NB4 (cell line): ENCODE data around the gene LRRC39.

ENCODE experiments used
- POLR2A ChIP-seq: IDR thresholded peaks from 2 replicates; pipeline ENCODE4 v1.6.1; 2011; ENCODE audit warnings: mild to moderate bottlenecking; ENCODE audit not compliant: insufficient read length; ENCODE audit errors: extremely low read depth
- TF ChIP-seq, protein P1 (sequence below): IDR thresholded peaks from one replicate; pipeline ENCODE4 v1.5.1; 2012; ENCODE audit warnings: low read depth, low read length

DNA sequence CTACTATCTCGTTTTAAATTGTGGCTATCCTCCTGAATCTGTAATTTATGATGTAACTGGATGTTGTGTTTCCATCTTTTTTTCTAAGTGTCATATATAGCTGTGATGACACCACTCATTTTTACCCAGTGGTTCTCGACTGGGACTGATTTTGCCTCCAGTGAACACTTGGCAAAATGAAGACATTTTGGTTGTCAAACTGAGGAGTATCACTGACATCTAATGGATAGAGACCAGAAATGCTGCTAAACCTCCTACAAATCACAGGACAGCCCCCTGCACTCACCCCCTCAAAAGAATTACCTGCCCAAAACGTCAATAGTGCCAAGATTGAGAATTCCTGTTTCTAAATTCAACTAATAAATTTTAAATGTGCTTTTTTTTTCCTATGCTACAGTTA is 43.2 kb downstream of the LRRC39 start:
- TF ChIP-seq, protein P1, sequence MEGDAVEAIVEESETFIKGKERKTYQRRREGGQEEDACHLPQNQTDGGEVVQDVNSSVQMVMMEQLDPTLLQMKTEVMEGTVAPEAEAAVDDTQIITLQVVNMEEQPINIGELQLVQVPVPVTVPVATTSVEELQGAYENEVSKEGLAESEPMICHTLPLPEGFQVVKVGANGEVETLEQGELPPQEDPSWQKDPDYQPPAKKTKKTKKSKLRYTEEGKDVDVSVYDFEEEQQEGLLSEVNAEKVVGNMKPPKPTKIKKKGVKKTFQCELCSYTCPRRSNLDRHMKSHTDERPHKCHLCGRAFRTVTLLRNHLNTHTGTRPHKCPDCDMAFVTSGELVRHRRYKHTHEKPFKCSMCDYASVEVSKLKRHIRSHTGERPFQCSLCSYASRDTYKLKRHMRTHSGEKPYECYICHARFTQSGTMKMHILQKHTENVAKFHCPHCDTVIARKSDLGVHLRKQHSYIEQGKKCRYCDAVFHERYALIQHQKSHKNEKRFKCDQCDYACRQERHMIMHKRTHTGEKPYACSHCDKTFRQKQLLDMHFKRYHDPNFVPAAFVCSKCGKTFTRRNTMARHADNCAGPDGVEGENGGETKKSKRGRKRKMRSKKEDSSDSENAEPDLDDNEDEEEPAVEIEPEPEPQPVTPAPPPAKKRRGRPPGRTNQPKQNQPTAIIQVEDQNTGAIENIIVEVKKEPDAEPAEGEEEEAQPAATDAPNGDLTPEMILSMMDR = no peak
- TF ChIP-seq POLR2A = no peak
